A204.1 (cell line): Measurements from ENCODE around the gene TMPRSS11D.

ENCODE experiments used
- FAIRE-seq: peaks from 2 replicates; lab custom pipeline; 2012; peaks lifted over from hg19 to GRCh38; lab: Jason Lieb, UNC

TMPRSS11D gene

GRCh38 chr4:67883902-67884301 lies at the start of gene TMPRSS11D:
Gene TMPRSS11D, minus strand, starts transcription at chr4:67884002. Its CDS starts 69 bp downstream, at chr4:67883933.
- FAIRE-seq: no peak

- no peak for FAIRE-seq
These were observed 49.2 kb upstream of the TMPRSS11D start for GRCh38 chr4:67933038-67933437.

- FAIRE-seq: no peak
These were observed 47.5 kb upstream of the TMPRSS11D start for GRCh38 chr4:67931256-67931655.

GRCh38 chr4:67929426-67929825 lies 45.6 kb upstream of the TMPRSS11D start:
- no peak for FAIRE-seq

- FAIRE-seq: no peak
These were observed 44.7 kb upstream of the TMPRSS11D start for GRCh38 chr4:67928546-67928945.

- FAIRE-seq: no peak
These were observed 43.4 kb upstream of the TMPRSS11D start for GRCh38 chr4:67927251-67927650.

- no peak for FAIRE-seq
These were observed 42.7 kb upstream of the TMPRSS11D start for GRCh38 chr4:67926485-67926884.

GRCh38 chr4:67922697-67923096 lies 38.9 kb upstream of the TMPRSS11D start:
- no peak for FAIRE-seq

- FAIRE-seq: no peak
These were observed 34.6 kb upstream of the TMPRSS11D start for GRCh38 chr4:67918428-67918827.

- FAIRE-seq: no peak
These were observed 31.7 kb upstream of the TMPRSS11D start for GRCh38 chr4:67915400-67915966.

GRCh38 chr4:67912080-67912479 lies 28.3 kb upstream of the TMPRSS11D start:
- no peak for FAIRE-seq

GRCh38 chr4:67911638-67912037 lies 27.8 kb upstream of the TMPRSS11D start:
- FAIRE-seq: no peak

- no peak for FAIRE-seq
These were observed 27.3 kb upstream of the TMPRSS11D start for GRCh38 chr4:67911141-67911540.

GRCh38 chr4:67910585-67910905 lies 26.7 kb upstream of the TMPRSS11D start:
- no peak for FAIRE-seq

GRCh38 chr4:67909905-67910584 lies 26.2 kb upstream of the TMPRSS11D start:
- peak; percentile 94 for FAIRE-seq

- FAIRE-seq: no peak
These were observed 23.8 kb upstream of the TMPRSS11D start for GRCh38 chr4:67907650-67908049.

GRCh38 chr4:67899096-67899495 lies 15.3 kb upstream of the TMPRSS11D start:
- no peak for FAIRE-seq

GRCh38 chr4:67897686-67898085 lies 13.9 kb upstream of the TMPRSS11D start:
- FAIRE-seq: no peak

- FAIRE-seq: no peak
These were observed 12.7 kb upstream of the TMPRSS11D start for GRCh38 chr4:67896421-67897065.

- FAIRE-seq: no peak
These were observed 10.9 kb upstream of the TMPRSS11D start for GRCh38 chr4:67894659-67895058.

- FAIRE-seq: no peak
These were observed 9.1 kb upstream of the TMPRSS11D start for GRCh38 chr4:67892905-67893304.

GRCh38 chr4:67892253-67892652 lies 8.5 kb upstream of the TMPRSS11D start:
- no peak for FAIRE-seq

- FAIRE-seq: no peak
These were observed 7.8 kb upstream of the TMPRSS11D start for GRCh38 chr4:67891645-67892044.

GRCh38 chr4:67886281-67886680 lies 2.5 kb upstream of the TMPRSS11D start:
- FAIRE-seq: no peak
